Mucosa of rectum (tissue), 2 donors: ENCODE measurements around the gene DHRS3.
"Not testable (repeated sequence)": the region's sequence is repeated elsewhere in the genome, so short reads cannot be mapped to it uniquely, and the experiment has no call there.

Experiments used
- H3K27ac ChIP-seq, 2 donors: one replicate each; pipeline ENCODE4 v1.7.0; 2013; ENCODE audit warnings: inconsistent platforms in 2 of 2, low read depth in 2 of 2, low read length in 2 of 2
- H3K27me3 ChIP-seq, 2 donors: one replicate each; pipeline ENCODE4 v1.7.0; 2013; ENCODE audit warnings: low read length in 2 of 2; ENCODE audit not compliant: control insufficient read depth in 2 of 2, insufficient read depth in 2 of 2
- H3K36me3 ChIP-seq, 2 donors: one replicate each; pipeline ENCODE4 v1.7.0; 2013; ENCODE audit warnings: low read length in 2 of 2; ENCODE audit not compliant: control insufficient read depth in 2 of 2, insufficient read depth in 2 of 2
- H3K4me1 ChIP-seq, 2 donors: one replicate each; pipeline ENCODE4 v1.7.0; 2013; ENCODE audit warnings: low read length in 2 of 2, mild to moderate bottlenecking in 1 of 2; ENCODE audit not compliant: control insufficient read depth in 2 of 2, insufficient read depth in 2 of 2
- H3K4me3 ChIP-seq, 2 donors: one replicate each; pipeline ENCODE4 v1.7.0; 2013; ENCODE audit warnings: low read length in 2 of 2
- H3K9ac ChIP-seq, 2 donors: one replicate each; pipeline ENCODE4 v1.7.0; 2013; ENCODE audit warnings: low read length in 2 of 2, low read depth in 1 of 2, mild to moderate bottlenecking in 1 of 2
- H3K9me3 ChIP-seq, 2 donors: one replicate each; pipeline ENCODE4 v1.7.0; 2013; ENCODE audit warnings: low read length in 2 of 2; ENCODE audit not compliant: control insufficient read depth in 2 of 2
- donor health status: healthy.
- donor health status: Normal muscosa, but diverticular disease.

DHRS3 gene

GRCh38 chr1:12654657-12655056, 36.6 kb upstream of the DHRS3 start:
- Histone ChIP-seq H3K9ac (no peak overlapping the region), H3K9me3 (no peaks in the 10 kb centered on the region), H3K27ac (no peak overlapping the region), H3K36me3 (no peaks in the 10 kb centered on the region), H3K27me3 (no peaks in the 10 kb centered on the region), H3K4me1 (no peaks in the 10 kb centered on the region), H3K4me3 (no peak overlapping the region)

GRCh38 chr1:12654004-12654567, 36.1 kb upstream of the DHRS3 start:
- no peaks in the 10 kb centered on the region for H3K36me3 ChIP-seq
- H3K27ac ChIP-seq: no peak overlapping the region
- H3K27me3 ChIP-seq: no peaks in the 10 kb centered on the region

GRCh38 chr1:12649971-12650421, 32.0 kb upstream of the DHRS3 start:
- Histone ChIP-seq H3K4me3 (no peak overlapping the region), H3K36me3 (no peaks in the 10 kb centered on the region), H3K27ac (no peak overlapping the region)

More at GRCh38 chr1:12654004-12654567, 36.1 kb upstream of the DHRS3 start:
- Histone ChIP-seq H3K4me3 (no peak overlapping the region), H3K9ac (no peak overlapping the region), H3K9me3 (no peaks in the 10 kb centered on the region), H3K4me1 (no peaks in the 10 kb centered on the region)

GRCh38 chr1:12648741-12649140, 30.7 kb upstream of the DHRS3 start:
- H3K9me3 ChIP-seq: no peaks in the 10 kb centered on the region
- no peak overlapping the region for H3K9ac ChIP-seq
- H3K27ac ChIP-seq: no peak overlapping the region
- no peak overlapping the region for H3K4me3 ChIP-seq
- H3K36me3 ChIP-seq: no peaks in the 10 kb centered on the region
- H3K4me1 ChIP-seq: no peaks in the 10 kb centered on the region
- no peaks in the 10 kb centered on the region for H3K27me3 ChIP-seq

More at GRCh38 chr1:12649971-12650421, 32.0 kb upstream of the DHRS3 start:
- H3K9me3 ChIP-seq: no peaks in the 10 kb centered on the region
- H3K27me3 ChIP-seq: no peaks in the 10 kb centered on the region
- H3K9ac ChIP-seq: no peak overlapping the region
- no peaks in the 10 kb centered on the region for H3K4me1 ChIP-seq

- not testable (repeated sequence) for H3K27me3 ChIP-seq, H3K4me1 ChIP-seq, H3K9ac ChIP-seq, H3K27ac ChIP-seq, H3K4me3 ChIP-seq, H3K9me3 ChIP-seq, H3K36me3 ChIP-seq
Observed at GRCh38 chr1:12645401-12645800, 27.4 kb upstream of the DHRS3 start.

GRCh38 chr1:12644829-12645228, 26.8 kb upstream of the DHRS3 start:
- no peak overlapping the region for H3K4me3 ChIP-seq
- H3K9me3 ChIP-seq: peaks cover 4 to 5% of the 10 kb centered on the region in 2 donors
- H3K36me3 ChIP-seq: no peaks in the 10 kb centered on the region
- no peak overlapping the region for H3K9ac ChIP-seq
- no peaks in the 10 kb centered on the region for H3K27me3 ChIP-seq
- H3K27ac ChIP-seq: no peak overlapping the region
- no peaks in the 10 kb centered on the region for H3K4me1 ChIP-seq

GRCh38 chr1:12644237-12644636, 26.2 kb upstream of the DHRS3 start:
- H3K9me3 ChIP-seq: peaks cover 4 to 10% of the 10 kb centered on the region in 2 donors
- H3K4me3 ChIP-seq: no peak overlapping the region
- no peaks in the 10 kb centered on the region for H3K4me1 ChIP-seq
- H3K36me3 ChIP-seq: no peaks in the 10 kb centered on the region
- H3K27ac ChIP-seq: no peak overlapping the region
- H3K27me3 ChIP-seq: no peaks in the 10 kb centered on the region
- no peak overlapping the region for H3K9ac ChIP-seq

- H3K27me3 ChIP-seq: no peaks in the 10 kb centered on the region
Observed at GRCh38 chr1:12643785-12644184, 25.8 kb upstream of the DHRS3 start, which contains the start of gene AADACL4. Gene AADACL4, plus strand, starts transcription at chr1:12644085. Its CDS starts 462 bp downstream, at chr1:12644547.

GRCh38 chr1:12643079-12643478, 25.1 kb upstream of the DHRS3 start:
- no peak overlapping the region for H3K27ac ChIP-seq
- no peaks in the 10 kb centered on the region for H3K27me3 ChIP-seq
- no peaks in the 10 kb centered on the region for H3K36me3 ChIP-seq
- no peak overlapping the region for H3K4me3 ChIP-seq
- peaks cover 4 to 12% of the 10 kb centered on the region in 2 donors for H3K9me3 ChIP-seq
- H3K4me1 ChIP-seq: no peaks in the 10 kb centered on the region
- H3K9ac ChIP-seq: no peak overlapping the region

More at GRCh38 chr1:12643785-12644184, 25.8 kb upstream of the DHRS3 start, which contains the start of gene AADACL4:
- Histone ChIP-seq H3K27ac (no peak within 1 kb of the TSS), H3K4me3 (no peak within 1 kb of the TSS), H3K9ac (no peak within 1 kb of the TSS), H3K4me1 (no peaks in the 10 kb centered on the region), H3K9me3 (peaks cover 4 to 12% of the 10 kb centered on the region in 2 donors), H3K36me3 (no peaks in the 10 kb centered on the region)

GRCh38 chr1:12640958-12641272, 22.9 kb upstream of the DHRS3 start:
- H3K36me3 ChIP-seq: no peaks in the 10 kb centered on the region
- no peak overlapping the region for H3K27ac ChIP-seq
- H3K4me1 ChIP-seq: no peaks in the 10 kb centered on the region
- H3K27me3 ChIP-seq: no peaks in the 10 kb centered on the region
- H3K9ac ChIP-seq: no peak overlapping the region
- peaks cover 4 to 12% of the 10 kb centered on the region in 2 donors for H3K9me3 ChIP-seq
- H3K4me3 ChIP-seq: no peak overlapping the region
